Measurements from ENCODE around the gene AGAP5.
"Not testable (repeated sequence)": the region's sequence is repeated elsewhere in the genome, so short reads cannot be mapped to it uniquely, and the experiment has no call there.

AGAP5 gene

DNA sequence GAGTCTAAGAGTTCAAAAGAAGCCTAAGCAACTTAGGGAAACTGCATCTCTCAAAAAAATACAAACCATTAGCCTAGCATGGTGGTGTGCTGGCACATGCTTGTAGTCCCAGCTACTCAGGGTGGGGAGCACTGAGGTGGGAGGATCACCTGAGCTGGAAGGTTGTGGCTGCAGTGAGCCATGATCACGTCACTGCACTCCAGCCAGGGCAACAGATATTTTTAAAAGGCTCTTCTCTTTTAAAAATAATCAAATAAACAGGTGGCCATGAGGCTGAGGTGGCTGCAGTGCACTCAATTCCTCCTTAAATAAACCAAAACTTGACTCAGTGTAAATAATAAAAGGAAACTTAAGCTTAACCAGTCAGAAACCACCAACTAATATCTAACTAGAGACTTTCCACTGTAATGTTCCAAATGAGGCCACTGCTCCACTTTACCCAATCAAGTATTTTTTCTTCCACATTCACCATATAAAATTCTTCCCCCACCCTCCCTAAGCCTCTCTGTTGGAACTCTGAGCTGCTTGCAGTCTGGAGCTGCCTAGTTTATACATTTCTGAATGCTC lies 7.7 kb upstream of the AGAP5 start:
- POLR2A ChIA-PET = interaction anchor here (0.6 kb wide), 1 partner anchor 74 kb away, joined by 3 read pairs; no protein-coding TSS in a partner anchor
- no CpG with 5 or more reads among the region's 1 CpG for WGBS (ENCODE audit: insufficient coverage)
- H3K27me3 ChIP-seq (replicated peaks in 2 of 5; ENCODE audit: control insufficient read depth in 4 of 5, insufficient read depth in 5 of 5, low read length in 4 of 5); DNase-seq; H3K4me1 ChIP-seq (ENCODE audit: control extremely low read depth in 1 of 4, control insufficient read depth in 4 of 4, insufficient read depth in 4 of 4, low read length in 3 of 4); H3K4me3 ChIP-seq (ENCODE audit: control insufficient read depth in 1 of 7, extremely low read depth in 1 of 7, insufficient read depth in 4 of 7, low read depth in 2 of 7, low read length in 6 of 7); H3K36me3 ChIP-seq (ENCODE audit: control insufficient read depth in 4 of 4, insufficient read depth in 4 of 4, low read length in 3 of 4); H3K9me3 ChIP-seq (ENCODE audit: control extremely low read depth in 1 of 5, control insufficient read depth in 4 of 5, insufficient read depth in 2 of 5, low read depth in 1 of 5, low read length in 4 of 5); H3K27ac ChIP-seq (ENCODE audit: insufficient read depth in 1 of 2, low read depth in 1 of 2, low read length in 2 of 2, poor library complexity in 1 of 2, severe bottlenecking in 2 of 2); CTCF ChIA-PET: not testable (repeated sequence)

GRCh38 chr10:73703924-73704323 lies 6.0 kb upstream of the AGAP5 start:
- POLR2A ChIA-PET; CTCF ChIA-PET; H3K4me1 ChIP-seq (ENCODE audit: control extremely low read depth in 1 of 4, control insufficient read depth in 4 of 4, insufficient read depth in 4 of 4, low read length in 3 of 4); H3K36me3 ChIP-seq (ENCODE audit: control insufficient read depth in 4 of 4, insufficient read depth in 4 of 4, low read length in 3 of 4); DNase-seq; H3K27me3 ChIP-seq (replicated peaks in 2 of 5; ENCODE audit: control insufficient read depth in 4 of 5, insufficient read depth in 5 of 5, low read length in 4 of 5); H3K27ac ChIP-seq (ENCODE audit: insufficient read depth in 1 of 2, low read depth in 1 of 2, low read length in 2 of 2, poor library complexity in 1 of 2, severe bottlenecking in 2 of 2); H3K9me3 ChIP-seq (ENCODE audit: control extremely low read depth in 1 of 5, control insufficient read depth in 4 of 5, insufficient read depth in 2 of 5, low read depth in 1 of 5, low read length in 4 of 5); H3K4me3 ChIP-seq (ENCODE audit: control insufficient read depth in 1 of 7, extremely low read depth in 1 of 7, insufficient read depth in 4 of 7, low read depth in 2 of 7, low read length in 6 of 7): not testable (repeated sequence)

DNA sequence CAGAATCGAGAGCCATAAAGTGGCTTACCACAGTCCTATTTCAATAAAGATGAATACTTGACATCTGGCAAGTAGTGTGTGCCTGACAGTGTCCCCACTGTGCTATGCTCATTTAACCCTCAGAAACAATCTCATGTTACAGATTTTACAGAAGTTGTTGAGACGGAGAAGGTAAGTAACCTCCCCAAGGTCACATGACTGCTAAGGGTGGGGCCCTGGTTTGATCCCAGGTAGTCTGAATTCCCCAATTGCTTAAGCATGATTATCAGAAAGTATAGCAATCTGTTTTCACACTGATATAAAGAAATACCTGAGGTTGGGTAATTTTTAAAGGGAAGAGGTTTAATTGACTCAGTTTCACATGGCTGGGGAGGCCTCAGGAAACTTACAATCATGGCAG lies 910 bp upstream of the AGAP5 start:
- H3K36me3 ChIP-seq (ENCODE audit: control insufficient read depth in 4 of 4, insufficient read depth in 4 of 4, low read length in 3 of 4); H3K4me1 ChIP-seq (ENCODE audit: control extremely low read depth in 1 of 4, control insufficient read depth in 4 of 4, insufficient read depth in 4 of 4, low read length in 3 of 4); CTCF ChIA-PET; POLR2A ChIA-PET; H3K9me3 ChIP-seq (ENCODE audit: control extremely low read depth in 1 of 5, control insufficient read depth in 4 of 5, insufficient read depth in 2 of 5, low read depth in 1 of 5, low read length in 4 of 5); H3K27me3 ChIP-seq (replicated peaks in 2 of 5; ENCODE audit: control insufficient read depth in 4 of 5, insufficient read depth in 5 of 5, low read length in 4 of 5); DNase-seq; H3K4me3 ChIP-seq (ENCODE audit: control insufficient read depth in 1 of 7, extremely low read depth in 1 of 7, insufficient read depth in 4 of 7, low read depth in 2 of 7, low read length in 6 of 7); H3K27ac ChIP-seq (ENCODE audit: insufficient read depth in 1 of 2, low read depth in 1 of 2, low read length in 2 of 2, poor library complexity in 1 of 2, severe bottlenecking in 2 of 2): not testable (repeated sequence)
- WGBS (ENCODE audit: insufficient coverage) = no CpG with 5 or more reads among the region's 2 CpGs

DNA sequence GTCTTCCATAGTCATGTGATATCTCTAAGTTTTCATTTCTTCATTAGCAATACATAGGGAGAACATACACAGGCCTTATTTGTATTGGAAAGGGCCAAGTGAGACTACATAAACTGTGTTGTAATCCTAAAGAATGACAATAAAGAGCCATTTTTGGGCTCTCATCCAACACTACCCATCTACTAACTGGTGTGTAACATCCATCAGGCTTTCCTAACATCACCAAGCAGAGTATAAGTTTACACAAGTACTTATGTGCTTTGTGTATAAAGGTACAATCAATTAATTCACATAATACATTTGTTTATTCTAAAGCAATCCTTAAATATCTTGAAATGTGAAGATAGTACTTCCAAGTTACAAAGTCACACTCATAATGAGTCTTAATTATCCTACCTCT lies 2.6 kb downstream of the AGAP5 start:
- H3K27me3 ChIP-seq (replicated peaks in 2 of 5; ENCODE audit: control insufficient read depth in 4 of 5, insufficient read depth in 5 of 5, low read length in 4 of 5); CTCF ChIA-PET; POLR2A ChIA-PET; H3K27ac ChIP-seq (ENCODE audit: insufficient read depth in 1 of 2, low read depth in 1 of 2, low read length in 2 of 2, poor library complexity in 1 of 2, severe bottlenecking in 2 of 2); H3K9me3 ChIP-seq (ENCODE audit: control extremely low read depth in 1 of 5, control insufficient read depth in 4 of 5, insufficient read depth in 2 of 5, low read depth in 1 of 5, low read length in 4 of 5); H3K4me1 ChIP-seq (ENCODE audit: control extremely low read depth in 1 of 4, control insufficient read depth in 4 of 4, insufficient read depth in 4 of 4, low read length in 3 of 4); DNase-seq; H3K36me3 ChIP-seq (ENCODE audit: control insufficient read depth in 4 of 4, insufficient read depth in 4 of 4, low read length in 3 of 4); H3K4me3 ChIP-seq (ENCODE audit: control insufficient read depth in 1 of 7, extremely low read depth in 1 of 7, insufficient read depth in 4 of 7, low read depth in 2 of 7, low read length in 6 of 7): not testable (repeated sequence)

- H3K36me3 ChIP-seq (ENCODE audit: control insufficient read depth in 4 of 4, insufficient read depth in 4 of 4, low read length in 3 of 4); POLR2A ChIA-PET; DNase-seq; H3K9me3 ChIP-seq (ENCODE audit: control extremely low read depth in 1 of 5, control insufficient read depth in 4 of 5, insufficient read depth in 2 of 5, low read depth in 1 of 5, low read length in 4 of 5); H3K27ac ChIP-seq (ENCODE audit: insufficient read depth in 1 of 2, low read depth in 1 of 2, low read length in 2 of 2, poor library complexity in 1 of 2, severe bottlenecking in 2 of 2); H3K4me3 ChIP-seq (ENCODE audit: control insufficient read depth in 1 of 7, extremely low read depth in 1 of 7, insufficient read depth in 4 of 7, low read depth in 2 of 7, low read length in 6 of 7); H3K27me3 ChIP-seq (replicated peaks in 2 of 5; ENCODE audit: control insufficient read depth in 4 of 5, insufficient read depth in 5 of 5, low read length in 4 of 5); CTCF ChIA-PET; H3K4me1 ChIP-seq (ENCODE audit: control extremely low read depth in 1 of 4, control insufficient read depth in 4 of 4, insufficient read depth in 4 of 4, low read length in 3 of 4): not testable (repeated sequence)
- 100% methylated on average over 2 of the region's 6 CpGs for WGBS (ENCODE audit: insufficient coverage)
Measured at GRCh38 chr10:73690755-73691154, 7.2 kb downstream of the AGAP5 start.

- DNase-seq; H3K27ac ChIP-seq (ENCODE audit: insufficient read depth in 1 of 2, low read depth in 1 of 2, low read length in 2 of 2, poor library complexity in 1 of 2, severe bottlenecking in 2 of 2); H3K27me3 ChIP-seq (replicated peaks in 2 of 5; ENCODE audit: control insufficient read depth in 4 of 5, insufficient read depth in 5 of 5, low read length in 4 of 5); H3K36me3 ChIP-seq (ENCODE audit: control insufficient read depth in 4 of 4, insufficient read depth in 4 of 4, low read length in 3 of 4); POLR2A ChIA-PET; CTCF ChIA-PET; H3K9me3 ChIP-seq (ENCODE audit: control extremely low read depth in 1 of 5, control insufficient read depth in 4 of 5, insufficient read depth in 2 of 5, low read depth in 1 of 5, low read length in 4 of 5); H3K4me1 ChIP-seq (ENCODE audit: control extremely low read depth in 1 of 4, control insufficient read depth in 4 of 4, insufficient read depth in 4 of 4, low read length in 3 of 4); H3K4me3 ChIP-seq (ENCODE audit: control insufficient read depth in 1 of 7, extremely low read depth in 1 of 7, insufficient read depth in 4 of 7, low read depth in 2 of 7, low read length in 6 of 7): not testable (repeated sequence)
- WGBS (ENCODE audit: insufficient coverage) = 100% methylated on average over 7 of the region's 28 CpGs
Measured at GRCh38 chr10:73689596-73689995, 8.3 kb downstream of the AGAP5 start.

GRCh38 chr10:73687641-73688040 lies 10.3 kb downstream of the AGAP5 start:
- H3K4me1 ChIP-seq (ENCODE audit: control extremely low read depth in 1 of 4, control insufficient read depth in 4 of 4, insufficient read depth in 4 of 4, low read length in 3 of 4); H3K27ac ChIP-seq (ENCODE audit: insufficient read depth in 1 of 2, low read depth in 1 of 2, low read length in 2 of 2, poor library complexity in 1 of 2, severe bottlenecking in 2 of 2); H3K27me3 ChIP-seq (replicated peaks in 2 of 5; ENCODE audit: control insufficient read depth in 4 of 5, insufficient read depth in 5 of 5, low read length in 4 of 5); POLR2A ChIA-PET; H3K36me3 ChIP-seq (ENCODE audit: control insufficient read depth in 4 of 4, insufficient read depth in 4 of 4, low read length in 3 of 4); H3K4me3 ChIP-seq (ENCODE audit: control insufficient read depth in 1 of 7, extremely low read depth in 1 of 7, insufficient read depth in 4 of 7, low read depth in 2 of 7, low read length in 6 of 7); H3K9me3 ChIP-seq (ENCODE audit: control extremely low read depth in 1 of 5, control insufficient read depth in 4 of 5, insufficient read depth in 2 of 5, low read depth in 1 of 5, low read length in 4 of 5); CTCF ChIA-PET: not testable (repeated sequence)
- DNase-seq = peak; percentile 1 to 31 (median 15)
- WGBS (ENCODE audit: insufficient coverage) = no CpG with 5 or more reads among the region's 1 CpG

GRCh38 chr10:73674546-73674945 lies 23.4 kb downstream of the AGAP5 start:
- CTCF ChIA-PET; POLR2A ChIA-PET; H3K27me3 ChIP-seq (replicated peaks in 2 of 5; ENCODE audit: control insufficient read depth in 4 of 5, insufficient read depth in 5 of 5, low read length in 4 of 5); H3K4me1 ChIP-seq (ENCODE audit: control extremely low read depth in 1 of 4, control insufficient read depth in 4 of 4, insufficient read depth in 4 of 4, low read length in 3 of 4); H3K27ac ChIP-seq (ENCODE audit: insufficient read depth in 1 of 2, low read depth in 1 of 2, low read length in 2 of 2, poor library complexity in 1 of 2, severe bottlenecking in 2 of 2); H3K36me3 ChIP-seq (ENCODE audit: control insufficient read depth in 4 of 4, insufficient read depth in 4 of 4, low read length in 3 of 4); H3K4me3 ChIP-seq (ENCODE audit: control insufficient read depth in 1 of 7, extremely low read depth in 1 of 7, insufficient read depth in 4 of 7, low read depth in 2 of 7, low read length in 6 of 7); H3K9me3 ChIP-seq (ENCODE audit: control extremely low read depth in 1 of 5, control insufficient read depth in 4 of 5, insufficient read depth in 2 of 5, low read depth in 1 of 5, low read length in 4 of 5); DNase-seq: not testable (repeated sequence)
- WGBS (ENCODE audit: insufficient coverage) = no CpG with 5 or more reads among the region's 20 CpGs
